HG03175 (cell line): ENCODE results near the gene ABCG5.

Experiments
- ATAC-seq: cut with Tn5 transposase; IDR thresholded peaks from one replicate; pipeline ENCODE4 v1.9.1; 2021; ENCODE audit warnings: mild to moderate bottlenecking, moderate library complexity; ENCODE audit not compliant: unreplicated experiment

Gene ABCG5

GRCh38 chr2:43842866-43843226 is 4.2 kb upstream of the ABCG5 start:
- no peak for ATAC-seq

DNA sequence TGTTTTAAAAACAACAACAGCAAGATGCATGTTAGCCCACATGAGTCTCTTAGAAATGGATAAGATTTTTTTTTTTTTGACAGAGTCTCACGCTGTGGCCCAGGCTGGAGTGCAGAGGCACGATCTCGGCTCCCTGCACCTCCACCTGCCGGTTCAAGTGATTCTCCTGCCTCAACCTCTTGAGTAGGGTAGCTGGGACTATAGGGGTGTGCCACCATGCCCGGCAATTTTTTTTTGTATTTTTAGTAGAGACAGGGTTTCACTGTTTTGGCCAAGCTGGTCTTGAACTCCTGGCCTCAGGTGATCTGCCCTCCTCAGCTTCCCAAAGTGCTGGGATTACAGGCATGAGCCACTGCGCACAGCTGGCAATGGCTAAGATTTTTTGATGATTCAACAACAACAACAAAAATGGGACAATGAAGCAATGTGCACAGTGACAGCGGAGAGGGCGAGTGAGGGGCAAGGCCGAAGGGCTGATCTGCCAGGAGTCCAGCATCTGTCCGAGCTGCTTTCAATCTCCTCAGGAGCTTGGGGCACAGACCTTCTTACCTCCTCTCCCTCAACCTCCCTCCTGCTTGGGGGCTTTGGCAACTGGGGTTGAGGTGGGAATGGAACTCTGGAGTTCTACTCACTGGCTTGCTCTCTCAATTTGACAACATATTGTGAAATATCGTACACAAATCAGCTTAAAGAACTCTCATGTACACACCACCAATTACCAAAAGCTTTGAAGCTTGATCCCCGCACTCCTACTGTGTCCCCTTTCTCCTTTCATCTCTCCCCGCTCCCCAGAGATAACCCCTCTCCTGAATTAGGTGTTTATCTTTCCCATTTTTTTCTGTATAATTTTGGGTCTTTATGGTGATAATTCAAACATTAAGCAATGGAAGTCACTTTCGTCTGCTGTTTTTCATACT is 3.6 kb upstream of the ABCG5 start:
- no peak for ATAC-seq

DNA sequence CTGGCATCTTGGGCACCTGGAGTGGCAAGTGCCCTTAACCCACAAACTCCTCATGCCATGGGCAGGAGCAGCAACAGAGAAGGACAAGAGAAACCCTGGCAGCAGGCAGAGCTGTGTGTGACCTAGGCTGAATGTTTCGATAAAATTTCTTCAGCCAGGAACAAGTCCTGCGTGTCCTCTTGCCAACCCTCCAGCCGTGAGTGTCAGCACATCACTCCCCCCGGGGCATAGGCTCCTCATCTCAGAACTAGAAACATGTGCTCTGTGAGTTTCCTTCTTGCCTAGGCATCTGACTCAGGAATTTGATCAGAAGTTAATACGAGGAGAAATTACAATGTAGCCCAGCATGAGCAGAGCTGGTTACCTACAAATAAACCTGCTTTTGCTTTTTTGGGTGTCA is 2.3 kb upstream of the ABCG5 start:
- no peak for ATAC-seq

- ATAC-seq: no peak
These were observed 1.3 kb upstream of the ABCG5 start for GRCh38 chr2:43839776-43840564.

DNA sequence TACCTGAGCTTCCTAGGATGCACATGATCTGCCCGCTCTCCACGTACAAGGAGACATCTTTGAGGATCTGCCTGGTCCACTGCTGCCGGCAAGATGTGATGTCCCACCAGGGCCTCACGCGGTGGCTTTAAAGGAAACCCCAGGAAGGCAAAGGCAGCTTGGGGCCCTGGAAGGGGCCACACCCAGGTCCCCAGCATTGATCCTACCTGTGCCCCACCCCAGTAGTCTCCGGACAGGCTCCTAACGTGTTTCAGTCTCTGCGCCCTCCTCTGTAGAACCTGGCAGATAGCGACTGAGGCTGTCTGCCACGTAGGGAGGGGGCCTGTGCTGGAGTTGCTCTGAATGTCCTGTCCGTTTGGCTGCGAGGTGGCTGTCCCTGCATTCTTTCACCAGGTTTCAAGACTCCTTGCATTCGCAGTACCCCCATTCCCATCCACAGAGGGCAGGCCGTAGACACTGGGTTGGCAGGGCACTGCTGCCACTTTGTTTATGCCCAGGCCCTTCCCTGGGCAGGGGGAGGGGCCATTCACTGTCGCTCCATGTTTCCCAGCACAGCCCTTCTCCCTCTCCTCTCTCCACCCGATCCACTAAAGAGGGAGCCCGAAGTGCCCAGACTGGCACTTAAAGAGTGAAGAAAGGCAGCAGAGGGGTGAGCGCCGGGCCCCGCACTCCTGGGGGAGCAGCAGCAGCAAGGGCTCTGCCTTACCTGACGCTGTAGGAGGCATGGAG is 644 bp downstream of the ABCG5 start:
- ATAC-seq: no peak

- ATAC-seq: no peak
These were observed 1.6 kb downstream of the ABCG5 start for GRCh38 chr2:43837033-43837432.

DNA sequence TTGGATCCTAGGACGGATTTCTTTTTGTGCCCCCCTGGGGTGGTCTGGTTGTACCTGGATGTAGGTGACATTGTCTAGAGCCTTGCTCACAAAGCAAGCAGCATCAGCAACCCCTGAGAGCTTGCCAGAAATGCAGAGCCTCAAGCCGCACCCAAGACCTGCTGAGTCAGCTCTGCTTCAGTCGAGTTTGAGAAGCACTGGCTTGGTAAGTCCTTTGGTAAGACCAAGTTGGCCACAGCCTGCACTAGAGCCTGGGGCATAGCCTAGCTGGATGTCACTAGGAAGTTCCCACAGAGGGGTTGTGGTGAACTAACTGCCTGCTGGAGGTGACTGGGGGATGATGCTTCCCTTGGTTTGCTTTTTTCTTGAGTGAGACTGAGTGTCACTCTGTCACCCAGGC is 6.2 kb downstream of the ABCG5 start:
- ATAC-seq: no peak

- no peak for ATAC-seq
These were observed 6.9 kb downstream of the ABCG5 start for GRCh38 chr2:43831543-43832294.

DNA sequence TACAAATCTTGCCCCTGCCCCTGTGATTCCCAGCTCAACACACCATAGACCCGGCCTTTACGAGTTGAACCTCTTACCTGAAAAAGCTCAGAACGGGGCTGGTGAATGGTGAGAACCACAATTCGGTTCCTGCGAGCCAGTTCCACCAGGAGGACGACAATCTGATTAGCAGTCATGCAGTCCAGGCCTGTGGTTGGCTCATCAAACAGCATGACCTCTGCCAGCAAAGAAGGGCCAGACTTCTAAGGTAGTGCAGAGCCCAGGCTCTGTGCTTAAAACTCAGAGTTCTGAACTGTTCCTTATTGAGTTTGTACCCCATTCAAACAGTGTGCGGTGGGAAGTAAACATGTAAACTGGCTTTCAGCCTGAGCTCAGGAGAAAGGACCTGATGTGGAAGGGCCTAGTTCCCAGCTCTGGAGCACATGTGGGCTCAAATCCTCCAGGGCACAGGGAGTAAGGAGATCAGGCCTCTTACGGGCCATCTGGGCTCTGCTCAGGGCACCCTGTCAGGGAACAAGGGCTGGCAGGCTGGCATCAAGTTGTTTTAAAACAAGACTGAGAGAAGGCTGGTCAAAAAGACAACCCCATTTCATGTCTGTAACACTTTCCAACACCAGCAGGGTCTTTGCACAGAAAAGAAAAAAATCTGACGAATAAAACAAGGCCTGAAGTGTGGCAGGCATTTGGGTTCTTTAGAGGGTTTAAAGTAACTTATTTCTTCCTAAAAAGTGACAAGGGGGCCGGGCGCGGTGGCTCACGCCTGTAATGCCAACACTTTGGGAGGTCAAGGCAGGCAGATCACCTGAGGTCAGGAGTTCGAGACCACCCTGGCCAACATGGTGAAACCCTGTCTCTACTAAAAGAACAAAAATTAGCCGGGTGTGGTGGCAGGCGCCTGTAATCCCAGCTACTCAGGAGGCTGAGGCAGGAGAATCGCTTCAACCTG is 12.1 kb downstream of the ABCG5 start:
- ATAC-seq: no peak

DNA sequence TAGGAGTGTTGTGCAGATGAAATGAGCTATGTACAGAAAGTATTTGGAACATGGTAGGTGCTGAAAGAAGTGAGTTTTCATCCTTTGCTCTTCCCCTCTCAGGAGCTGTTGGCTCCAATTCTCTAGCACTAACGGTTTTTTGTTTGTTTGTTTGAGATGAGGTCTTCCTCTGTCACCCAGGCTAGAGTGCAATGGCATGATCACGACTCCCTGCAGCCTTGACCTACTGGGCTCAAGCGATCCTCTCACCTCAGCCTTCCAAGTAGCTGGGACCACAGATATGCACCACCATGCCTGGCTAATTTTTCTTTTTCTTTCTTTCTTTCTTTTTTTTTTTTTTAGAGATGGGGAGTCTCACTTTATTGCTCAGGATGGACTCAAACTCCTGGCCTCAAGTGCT is 12.8 kb downstream of the ABCG5 start:
- no peak for ATAC-seq

DNA sequence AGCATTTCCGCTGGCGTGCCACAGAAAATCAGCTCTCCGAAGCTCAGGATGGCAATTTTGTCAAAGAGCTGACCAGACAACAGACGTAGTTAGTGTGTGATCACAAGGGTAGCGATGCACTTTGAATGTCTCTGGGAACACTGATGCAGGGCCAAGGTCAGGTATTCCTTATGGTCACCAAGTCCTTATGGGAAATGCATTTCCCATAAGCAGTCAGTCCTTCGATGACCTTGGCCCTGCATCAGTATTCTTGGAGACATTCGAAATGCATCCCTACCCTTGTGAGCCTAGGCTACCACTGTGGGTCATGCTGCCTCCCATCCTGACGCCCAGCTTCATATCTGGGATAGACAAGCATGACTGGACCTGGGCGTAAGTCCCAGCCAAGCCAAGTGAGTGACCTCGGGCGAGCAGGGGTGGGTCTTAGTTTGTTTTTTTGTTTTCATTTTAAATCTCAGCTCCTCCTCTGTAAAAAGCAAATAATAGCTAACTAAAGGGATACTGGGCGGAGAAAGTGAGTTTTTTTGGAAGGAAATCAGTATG is 13.6 kb downstream of the ABCG5 start:
- no peak for ATAC-seq

- no peak for ATAC-seq
These were observed 14.1 kb downstream of the ABCG5 start for GRCh38 chr2:43824512-43824911.

GRCh38 chr2:43823751-43824150 is 14.9 kb downstream of the ABCG5 start:
- no peak for ATAC-seq

- no peak for ATAC-seq
These were observed 15.8 kb downstream of the ABCG5 start for GRCh38 chr2:43822839-43823238.

GRCh38 chr2:43819491-43820163 is 19.0 kb downstream of the ABCG5 start:
- no peak for ATAC-seq

DNA sequence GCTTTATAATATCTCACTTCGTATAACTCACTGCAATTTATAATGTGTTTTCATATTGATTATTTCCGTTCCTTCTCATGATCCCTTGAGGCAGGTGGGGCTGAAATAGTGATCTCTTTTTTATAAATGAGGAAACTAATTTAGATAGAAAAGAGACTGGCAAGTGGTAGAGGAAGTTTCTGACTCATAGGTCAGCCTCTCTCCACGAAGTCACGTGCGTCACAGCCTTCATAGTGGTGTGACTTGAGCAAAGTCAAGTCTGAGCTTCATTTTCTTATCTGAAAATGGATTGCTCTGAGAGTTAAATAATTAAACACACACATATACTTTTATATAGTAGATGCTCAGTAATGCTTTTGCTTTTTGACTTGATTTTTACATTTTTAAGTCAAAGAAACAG is 19.9 kb downstream of the ABCG5 start:
- no peak for ATAC-seq

DNA sequence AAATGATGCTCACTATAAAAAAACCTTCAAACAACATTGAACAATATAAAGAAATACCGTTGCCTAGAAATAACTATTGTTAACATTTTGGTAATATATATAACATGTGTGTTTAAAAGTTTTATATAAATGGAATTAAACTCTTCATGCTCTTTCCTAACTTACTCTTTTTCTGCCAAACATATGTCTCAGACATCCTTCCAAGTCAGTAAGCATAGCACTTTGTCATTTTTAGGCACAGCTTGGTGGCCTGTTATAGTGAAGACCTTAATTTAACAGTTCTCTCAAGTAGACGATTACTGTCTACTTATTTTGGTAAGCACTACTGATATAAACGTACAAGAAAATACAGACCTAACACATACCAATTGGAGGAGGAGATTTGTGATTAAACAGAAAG is 23.9 kb downstream of the ABCG5 start:
- ATAC-seq: no peak

GRCh38 chr2:43812947-43813346 is 25.7 kb downstream of the ABCG5 start:
- ATAC-seq: no peak

- no peak for ATAC-seq
These were observed 26.6 kb downstream of the ABCG5 start for GRCh38 chr2:43812006-43812405.
